Measurements from ENCODE around the gene CRHR2.

DNA sequence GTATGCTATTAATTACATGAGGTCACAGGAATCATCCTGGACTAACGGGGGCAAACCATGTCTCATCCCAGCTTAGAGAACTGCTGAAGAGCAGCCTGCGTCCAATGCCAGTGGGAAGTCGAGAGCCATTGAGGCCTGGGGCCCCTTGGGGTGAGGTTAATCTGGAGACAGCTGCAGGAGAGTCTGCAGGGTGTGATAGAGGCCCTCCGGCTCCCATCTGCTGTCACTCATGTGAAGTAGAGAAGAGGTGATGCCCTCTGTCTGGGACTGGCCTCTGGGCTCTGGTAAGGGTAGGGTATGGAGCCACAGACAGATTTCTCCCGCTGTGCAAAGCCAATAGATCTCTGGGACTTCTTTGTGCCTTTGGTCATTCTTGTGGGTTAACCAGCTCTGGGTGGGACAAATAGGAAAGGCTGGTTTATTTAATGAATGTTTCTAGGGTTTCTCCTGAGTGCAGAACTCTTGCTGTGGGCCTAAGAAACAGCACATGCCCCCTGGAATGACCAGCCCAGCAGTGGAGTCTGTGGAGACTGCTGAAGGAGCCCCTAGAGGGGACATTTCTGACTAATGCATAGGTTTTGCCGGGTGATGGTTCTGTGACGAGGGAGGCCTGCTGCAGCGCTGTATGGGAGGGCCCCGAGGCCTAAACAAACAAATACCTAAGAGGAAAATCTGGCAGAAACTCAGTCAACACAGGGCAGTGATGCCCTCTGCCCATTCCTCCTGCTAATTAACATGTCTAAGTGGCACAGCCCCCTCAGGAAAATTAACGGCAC is 34.5 kb downstream of the CRHR2 start:
- TF ChIP-seq, protein P1, sequence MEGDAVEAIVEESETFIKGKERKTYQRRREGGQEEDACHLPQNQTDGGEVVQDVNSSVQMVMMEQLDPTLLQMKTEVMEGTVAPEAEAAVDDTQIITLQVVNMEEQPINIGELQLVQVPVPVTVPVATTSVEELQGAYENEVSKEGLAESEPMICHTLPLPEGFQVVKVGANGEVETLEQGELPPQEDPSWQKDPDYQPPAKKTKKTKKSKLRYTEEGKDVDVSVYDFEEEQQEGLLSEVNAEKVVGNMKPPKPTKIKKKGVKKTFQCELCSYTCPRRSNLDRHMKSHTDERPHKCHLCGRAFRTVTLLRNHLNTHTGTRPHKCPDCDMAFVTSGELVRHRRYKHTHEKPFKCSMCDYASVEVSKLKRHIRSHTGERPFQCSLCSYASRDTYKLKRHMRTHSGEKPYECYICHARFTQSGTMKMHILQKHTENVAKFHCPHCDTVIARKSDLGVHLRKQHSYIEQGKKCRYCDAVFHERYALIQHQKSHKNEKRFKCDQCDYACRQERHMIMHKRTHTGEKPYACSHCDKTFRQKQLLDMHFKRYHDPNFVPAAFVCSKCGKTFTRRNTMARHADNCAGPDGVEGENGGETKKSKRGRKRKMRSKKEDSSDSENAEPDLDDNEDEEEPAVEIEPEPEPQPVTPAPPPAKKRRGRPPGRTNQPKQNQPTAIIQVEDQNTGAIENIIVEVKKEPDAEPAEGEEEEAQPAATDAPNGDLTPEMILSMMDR (IDR thresholded peaks at IDR 0.05; ENCODE audit: low read length), result no peak
- no peak for TF ChIP-seq EZH2 (IDR thresholded peaks at IDR 0.05; ENCODE audit: borderline replicate concordance, low read length)
